Measurements from ENCODE around the gene ACP7.

DNA sequence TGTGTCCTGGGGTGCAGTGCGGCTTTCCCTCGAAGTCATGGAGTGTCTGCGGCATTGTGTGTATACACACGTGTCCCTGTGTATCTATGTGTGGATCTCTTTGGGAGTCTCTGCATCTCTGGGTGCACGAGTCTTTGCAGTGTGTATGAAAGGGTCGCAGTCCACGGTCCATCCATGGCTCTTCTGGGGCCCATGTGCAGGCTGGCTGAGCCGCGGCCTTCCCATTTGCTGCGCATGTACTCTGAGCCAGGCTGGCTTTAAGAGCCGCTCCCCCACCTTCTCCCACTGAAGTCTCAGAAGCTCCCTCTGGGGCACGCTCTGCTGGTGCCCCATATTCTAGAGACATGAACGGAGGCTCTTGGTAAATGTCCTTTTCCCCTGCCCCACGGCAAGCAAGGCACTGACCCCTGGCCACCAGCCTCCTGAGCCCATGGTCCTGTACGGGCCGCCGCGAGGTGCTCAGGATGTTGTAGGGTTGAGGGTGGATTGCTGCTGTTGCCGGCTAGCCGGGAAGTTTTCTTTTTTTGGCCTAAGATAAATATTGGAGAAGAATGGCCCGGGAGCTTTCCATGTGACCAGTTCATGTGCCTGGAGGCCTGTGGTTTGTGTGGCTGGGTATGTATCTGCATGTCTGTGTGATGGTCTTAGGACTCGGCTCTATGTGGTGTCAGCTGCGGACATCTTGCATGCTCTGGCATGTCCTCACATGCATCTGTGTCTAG lies 73.3 kb downstream of the ACP7 start:
- TF ChIP-seq EZH2 (IDR thresholded peaks at IDR 0.05; ENCODE audit: borderline replicate concordance, low read depth, low read length, severe bottlenecking) (no peak), POLR2A (IDR thresholded peaks at IDR 0.05; ENCODE audit: low read depth, low read length) (no peak), POLR2AphosphoS5 (IDR thresholded peaks at IDR 0.05; ENCODE audit: insufficient read depth, low read depth, low read length) (no peak), MYC (IDR thresholded peaks at IDR 0.05; ENCODE audit: low read depth, low read length) (no peak), GATA2 (IDR thresholded peaks at IDR 0.05; ENCODE audit: insufficient read depth, insufficient read length, low read depth, low read length) (no peak), JUN (IDR thresholded peaks at IDR 0.05; ENCODE audit: borderline replicate concordance, insufficient read depth, insufficient read length, low read depth) (no peak), FOS (IDR thresholded peaks at IDR 0.05; ENCODE audit: borderline replicate concordance, insufficient read depth, low read length) (no peak), MAX (IDR thresholded peaks at IDR 0.05; ENCODE audit: insufficient read depth, insufficient read length) (no peak)
- TF ChIP-seq, protein P1, sequence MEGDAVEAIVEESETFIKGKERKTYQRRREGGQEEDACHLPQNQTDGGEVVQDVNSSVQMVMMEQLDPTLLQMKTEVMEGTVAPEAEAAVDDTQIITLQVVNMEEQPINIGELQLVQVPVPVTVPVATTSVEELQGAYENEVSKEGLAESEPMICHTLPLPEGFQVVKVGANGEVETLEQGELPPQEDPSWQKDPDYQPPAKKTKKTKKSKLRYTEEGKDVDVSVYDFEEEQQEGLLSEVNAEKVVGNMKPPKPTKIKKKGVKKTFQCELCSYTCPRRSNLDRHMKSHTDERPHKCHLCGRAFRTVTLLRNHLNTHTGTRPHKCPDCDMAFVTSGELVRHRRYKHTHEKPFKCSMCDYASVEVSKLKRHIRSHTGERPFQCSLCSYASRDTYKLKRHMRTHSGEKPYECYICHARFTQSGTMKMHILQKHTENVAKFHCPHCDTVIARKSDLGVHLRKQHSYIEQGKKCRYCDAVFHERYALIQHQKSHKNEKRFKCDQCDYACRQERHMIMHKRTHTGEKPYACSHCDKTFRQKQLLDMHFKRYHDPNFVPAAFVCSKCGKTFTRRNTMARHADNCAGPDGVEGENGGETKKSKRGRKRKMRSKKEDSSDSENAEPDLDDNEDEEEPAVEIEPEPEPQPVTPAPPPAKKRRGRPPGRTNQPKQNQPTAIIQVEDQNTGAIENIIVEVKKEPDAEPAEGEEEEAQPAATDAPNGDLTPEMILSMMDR (IDR thresholded peaks at IDR 0.05; ENCODE audit: extremely low read depth in 1 of 2, insufficient read depth in 1 of 2, low read depth in 1 of 2, low read length in 2 of 2), result no peak
